ENCODE measurements around the gene ALPK3.

ALPK3 gene

GRCh38 chr15:84816694-84817465, at the start of gene ALPK3:
ALPK3 (plus strand) TSS chr15:84817356; CDS start chr15:84817453, 97 bp downstream.
- no peak for DNase-seq

GRCh38 chr15:84772031-84772430, 45.1 kb upstream of the ALPK3 start:
- DNase-seq: no peak

- no peak for DNase-seq
These were observed 44.7 kb upstream of the ALPK3 start for GRCh38 chr15:84772467-84772866.

GRCh38 chr15:84773716-84774115, 43.4 kb upstream of the ALPK3 start:
- DNase-seq: no peak

- no peak for DNase-seq
These were observed 41.2 kb upstream of the ALPK3 start for GRCh38 chr15:84775867-84776449.

- DNase-seq: peak; percentile 18
These were observed 39.0 kb upstream of the ALPK3 start for GRCh38 chr15:84778194-84778593.

GRCh38 chr15:84780492-84780891, 36.7 kb upstream of the ALPK3 start:
- no peak for DNase-seq

GRCh38 chr15:84781495-84781894, 35.7 kb upstream of the ALPK3 start:
- DNase-seq: no peak

- DNase-seq: no peak
These were observed 34.8 kb upstream of the ALPK3 start for GRCh38 chr15:84782346-84782745.

- no peak for DNase-seq
These were observed 33.5 kb upstream of the ALPK3 start for GRCh38 chr15:84783493-84784251.

GRCh38 chr15:84784262-84784661, 32.9 kb upstream of the ALPK3 start:
- DNase-seq: no peak

GRCh38 chr15:84785053-84785452, 32.1 kb upstream of the ALPK3 start:
- no peak for DNase-seq

GRCh38 chr15:84788500-84788899, 28.7 kb upstream of the ALPK3 start:
- no peak for DNase-seq

GRCh38 chr15:84789762-84790161, 27.4 kb upstream of the ALPK3 start:
- DNase-seq: no peak

- no peak for DNase-seq
These were observed 26.5 kb upstream of the ALPK3 start for GRCh38 chr15:84790676-84791075.

GRCh38 chr15:84791763-84792162, 25.4 kb upstream of the ALPK3 start:
- no peak for DNase-seq

GRCh38 chr15:84793431-84794161, 23.6 kb upstream of the ALPK3 start:
- DNase-seq: no peak

- DNase-seq: no peak
These were observed 23.0 kb upstream of the ALPK3 start for GRCh38 chr15:84794162-84794547.

GRCh38 chr15:84795186-84795585, 22.0 kb upstream of the ALPK3 start:
- DNase-seq: no peak

- DNase-seq: no peak
These were observed 19.9 kb upstream of the ALPK3 start for GRCh38 chr15:84797212-84797611.

- no peak for DNase-seq
These were observed 19.4 kb upstream of the ALPK3 start for GRCh38 chr15:84797801-84798200.

GRCh38 chr15:84798436-84798946, 18.7 kb upstream of the ALPK3 start:
- no peak for DNase-seq

Measured in NCI-H526 treated with DMSO at 0.1 percent for 48 hours (cell line).